Panc1 (cell line): Measurements from ENCODE around the gene NID1. TPM values are rescaled to one million over a fixed set of nuclear protein-coding genes. Genes with fewer than 3 reads are reported as not detected.

Source experiments
- ATAC-seq: fragments of 200-7000 bp; cut with Tn5 transposase; 2 replicates; pipeline ENCODE4 v1.9.1; 2020; ENCODE audit warnings: mild to moderate bottlenecking, moderate library complexity
- BruUV-seq: library from RNA; stranded (reverse); fragments of 400-500 nt; replicated peaks from 2 replicates; lab custom pipeline; 2021; lab: Mats Ljungman, UMichigan
- CTCF ChIA-PET: fragments of 300-600 bp; sonication (Branson Sonifier 250); formaldehyde crosslinking; loops from one replicate; lab custom pipeline; 2022; ENCODE audit warnings: antibody characterized with exemption; lab: Charles Lee
- POLR2A ChIA-PET: fragments of 300-600 bp; sonication (Branson Sonifier 250); formaldehyde crosslinking; loops from one replicate; lab custom pipeline; 2022; ENCODE audit warnings: antibody characterized with exemption; lab: Charles Lee
- DNase-seq: peaks from one replicate; pipeline ENCODE4 v3.0.0-alpha.2; 2010; ENCODE audit warnings: low read depth, low spot score
- H3K27ac ChIP-seq: 2 replicates; pipeline ENCODE4 v1.5.1; 2011; ENCODE audit warnings: mild to moderate bottlenecking, low read length, inconsistent platforms
- H3K27me3 ChIP-seq: fragments of 200-500 bp; sonication (Bioruptor generic); 2 replicates; pipeline ENCODE4 v1.6.0; 2014; ENCODE audit warnings: low read length, inconsistent platforms; ENCODE audit not compliant: control insufficient read depth, insufficient read depth
- H3K36me3 ChIP-seq: fragments of 200-500 bp; sonication (Bioruptor generic); 2 replicates; pipeline ENCODE4 v1.5.1; 2014; ENCODE audit warnings: inconsistent platforms, mild to moderate bottlenecking, low read length, moderate library complexity; ENCODE audit not compliant: control insufficient read depth, insufficient read depth
- H3K4me1 ChIP-seq: 2 replicates; pipeline ENCODE4 v1.5.1; 2011; ENCODE audit warnings: inconsistent platforms, mild to moderate bottlenecking, low read length, moderate library complexity; ENCODE audit not compliant: control insufficient read depth, insufficient read depth
- H3K4me3 ChIP-seq, 2 experiments: 2 replicates each; pipeline ENCODE4 v1.5.1; 2011 to 2012; ENCODE audit warnings: low read depth in 2 of 2, low read length in 2 of 2, mild to moderate bottlenecking in 2 of 2, inconsistent platforms in 1 of 2, moderate library complexity in 1 of 2
- H3K9me3 ChIP-seq: fragments of 200-500 bp; sonication (Bioruptor generic); 2 replicates; pipeline ENCODE4 v1.5.1; 2014; ENCODE audit warnings: low read depth, mild to moderate bottlenecking, inconsistent platforms, low read length, moderate library complexity; ENCODE audit not compliant: control insufficient read depth, insufficient read depth
- POLR2AphosphoS5 ChIP-seq: IDR thresholded peaks from 2 replicates; pipeline ENCODE4 v1.6.1; 2012; ENCODE audit warnings: mild to moderate bottlenecking, low read depth, low read length, moderate library complexity
- SIN3A ChIP-seq: IDR thresholded peaks from 2 replicates; pipeline ENCODE4 v1.6.1; 2012; ENCODE audit warnings: low read depth, mild to moderate bottlenecking, low read length, moderate library complexity, borderline replicate concordance; ENCODE audit not compliant: insufficient read depth
- TCF7L2 ChIP-seq: IDR thresholded peaks from 2 replicates; pipeline ENCODE4 v1.6.1; 2011; ENCODE audit warnings: mild to moderate bottlenecking, low read depth, low read length, inconsistent platforms
- in situ Hi-C: cut with HindIII; loops from 2 replicates; pipeline ENCODE4 v1.10.0; 2016; ENCODE audit warnings: low sequenced_read_pairs, low pct_unique_long_range_greater_than_20kb
- intact Hi-C: fragments of 100-400 bp; cut with micrococcal nuclease; formaldehyde crosslinking; loops from one replicate; pipeline ENCODE4 v1.10.0; 2022; ENCODE audit not compliant: unreplicated experiment
- total RNA-seq: library from RNA; stranded (reverse); gene quantifications from one replicate; pipeline ENCODE4 v1.2.1, GENCODE V29; 2021; ENCODE audit not compliant: unreplicated experiment
- TF ChIP-seq, protein P1 (sequence below): fragments of 450-650 bp; IDR thresholded peaks from 2 replicates; pipeline ENCODE4 v1.5.1; 2017; ENCODE audit warnings: mild to moderate bottlenecking
- TF ChIP-seq, protein P2 (sequence below), 2 experiments: IDR thresholded peaks; 2 replicates each; pipeline ENCODE4 v1.6.1; 2011 to 2012; ENCODE audit warnings: low read depth in 2 of 2, control low read depth in 1 of 2, low read length in 1 of 2, mild to moderate bottlenecking in 1 of 2, moderate library complexity in 1 of 2; ENCODE audit not compliant: insufficient read depth in 1 of 2

NID1 gene
- total RNA-seq, 1 experiment from 2014 or later: 89.3 TPM

DNA sequence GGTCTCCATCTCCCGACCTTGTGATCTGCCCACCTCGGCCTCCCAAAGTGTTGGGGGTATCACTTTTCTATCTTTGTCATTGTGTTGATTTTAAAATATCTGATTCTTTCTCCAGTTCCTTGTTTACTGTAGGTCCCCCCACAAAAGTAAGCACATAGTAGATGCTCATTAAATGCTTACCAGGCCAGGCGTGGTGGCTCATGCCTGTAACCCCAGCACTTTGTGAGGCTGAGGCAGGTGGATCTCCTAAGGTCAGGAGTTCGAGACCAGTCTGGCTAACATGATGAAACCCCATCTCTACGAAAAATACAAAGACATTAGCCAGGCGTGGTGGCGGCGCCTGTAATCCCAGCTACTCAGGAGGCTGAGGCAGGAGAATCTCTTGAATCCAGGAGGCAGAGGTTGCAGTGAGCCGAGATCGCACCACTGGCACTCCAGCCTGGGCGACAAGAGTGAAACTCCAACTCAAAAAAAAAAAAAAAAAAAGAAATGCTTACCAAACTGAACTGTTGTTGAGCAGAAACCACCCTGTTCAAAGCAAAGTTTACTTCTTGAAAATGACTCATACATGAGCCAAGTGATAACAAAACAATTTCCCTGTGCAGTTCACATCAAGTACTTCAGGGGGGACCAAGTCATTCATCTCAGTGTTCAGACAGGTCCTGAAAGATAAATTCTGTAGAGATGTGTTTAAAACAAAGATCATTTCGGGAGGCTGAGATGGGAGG lies 24.3 kb upstream of the NID1 start:
- Histone ChIP-seq H3K4me3 (no peak overlapping the region), H3K27me3 (no peaks in the 10 kb centered on the region), H3K4me1 (no peaks in the 10 kb centered on the region), H3K9me3 (no peaks in the 10 kb centered on the region), H3K36me3 (no peaks in the 10 kb centered on the region), H3K27ac (no peak overlapping the region)
- in situ Hi-C loops (no loop called here), intact Hi-C loops (no loop called here)
- TF ChIP-seq, protein P1, sequence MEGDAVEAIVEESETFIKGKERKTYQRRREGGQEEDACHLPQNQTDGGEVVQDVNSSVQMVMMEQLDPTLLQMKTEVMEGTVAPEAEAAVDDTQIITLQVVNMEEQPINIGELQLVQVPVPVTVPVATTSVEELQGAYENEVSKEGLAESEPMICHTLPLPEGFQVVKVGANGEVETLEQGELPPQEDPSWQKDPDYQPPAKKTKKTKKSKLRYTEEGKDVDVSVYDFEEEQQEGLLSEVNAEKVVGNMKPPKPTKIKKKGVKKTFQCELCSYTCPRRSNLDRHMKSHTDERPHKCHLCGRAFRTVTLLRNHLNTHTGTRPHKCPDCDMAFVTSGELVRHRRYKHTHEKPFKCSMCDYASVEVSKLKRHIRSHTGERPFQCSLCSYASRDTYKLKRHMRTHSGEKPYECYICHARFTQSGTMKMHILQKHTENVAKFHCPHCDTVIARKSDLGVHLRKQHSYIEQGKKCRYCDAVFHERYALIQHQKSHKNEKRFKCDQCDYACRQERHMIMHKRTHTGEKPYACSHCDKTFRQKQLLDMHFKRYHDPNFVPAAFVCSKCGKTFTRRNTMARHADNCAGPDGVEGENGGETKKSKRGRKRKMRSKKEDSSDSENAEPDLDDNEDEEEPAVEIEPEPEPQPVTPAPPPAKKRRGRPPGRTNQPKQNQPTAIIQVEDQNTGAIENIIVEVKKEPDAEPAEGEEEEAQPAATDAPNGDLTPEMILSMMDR: no peak
- TF ChIP-seq TCF7L2 (no peak), SIN3A (no peak), POLR2AphosphoS5 (no peak)
- TF ChIP-seq, protein P2, sequence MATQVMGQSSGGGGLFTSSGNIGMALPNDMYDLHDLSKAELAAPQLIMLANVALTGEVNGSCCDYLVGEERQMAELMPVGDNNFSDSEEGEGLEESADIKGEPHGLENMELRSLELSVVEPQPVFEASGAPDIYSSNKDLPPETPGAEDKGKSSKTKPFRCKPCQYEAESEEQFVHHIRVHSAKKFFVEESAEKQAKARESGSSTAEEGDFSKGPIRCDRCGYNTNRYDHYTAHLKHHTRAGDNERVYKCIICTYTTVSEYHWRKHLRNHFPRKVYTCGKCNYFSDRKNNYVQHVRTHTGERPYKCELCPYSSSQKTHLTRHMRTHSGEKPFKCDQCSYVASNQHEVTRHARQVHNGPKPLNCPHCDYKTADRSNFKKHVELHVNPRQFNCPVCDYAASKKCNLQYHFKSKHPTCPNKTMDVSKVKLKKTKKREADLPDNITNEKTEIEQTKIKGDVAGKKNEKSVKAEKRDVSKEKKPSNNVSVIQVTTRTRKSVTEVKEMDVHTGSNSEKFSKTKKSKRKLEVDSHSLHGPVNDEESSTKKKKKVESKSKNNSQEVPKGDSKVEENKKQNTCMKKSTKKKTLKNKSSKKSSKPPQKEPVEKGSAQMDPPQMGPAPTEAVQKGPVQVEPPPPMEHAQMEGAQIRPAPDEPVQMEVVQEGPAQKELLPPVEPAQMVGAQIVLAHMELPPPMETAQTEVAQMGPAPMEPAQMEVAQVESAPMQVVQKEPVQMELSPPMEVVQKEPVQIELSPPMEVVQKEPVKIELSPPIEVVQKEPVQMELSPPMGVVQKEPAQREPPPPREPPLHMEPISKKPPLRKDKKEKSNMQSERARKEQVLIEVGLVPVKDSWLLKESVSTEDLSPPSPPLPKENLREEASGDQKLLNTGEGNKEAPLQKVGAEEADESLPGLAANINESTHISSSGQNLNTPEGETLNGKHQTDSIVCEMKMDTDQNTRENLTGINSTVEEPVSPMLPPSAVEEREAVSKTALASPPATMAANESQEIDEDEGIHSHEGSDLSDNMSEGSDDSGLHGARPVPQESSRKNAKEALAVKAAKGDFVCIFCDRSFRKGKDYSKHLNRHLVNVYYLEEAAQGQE (IDR thresholded peaks at IDR 0.05; ENCODE audit: insufficient read depth in 1 of 2, low read depth in 2 of 2, low read length in 1 of 2): no peak
- BruUV-seq: no TSS peak
- CTCF ChIA-PET: no interaction called here
- POLR2A ChIA-PET: no interaction called here
- DNase-seq: no peak
- ATAC-seq: no peak

DNA sequence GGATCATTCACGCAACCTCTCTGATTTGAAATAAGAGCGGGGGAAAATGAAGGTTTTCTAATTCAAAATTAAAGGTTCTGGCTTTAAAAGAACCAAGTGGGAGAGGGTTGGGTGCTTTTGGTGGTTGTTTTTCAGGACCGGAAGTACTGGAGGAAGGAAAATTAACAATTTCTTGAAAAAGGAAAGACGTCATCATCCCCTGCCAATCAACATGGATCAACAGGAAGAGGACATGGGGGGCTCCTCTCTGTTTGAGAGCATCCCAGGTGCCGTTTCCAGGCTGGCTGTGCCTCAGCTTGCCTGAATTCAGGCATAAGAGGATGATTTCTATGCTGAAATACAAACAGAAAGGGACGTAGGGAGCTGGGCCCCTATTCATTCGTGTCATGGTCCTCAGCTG lies 21.6 kb upstream of the NID1 start:
- ChIA-PET POLR2A (no interaction called here), CTCF (no interaction called here)
- TF ChIP-seq, protein P1: no peak
- TF ChIP-seq, protein P2 (IDR thresholded peaks at IDR 0.05; ENCODE audit: insufficient read depth in 1 of 2, low read depth in 2 of 2, low read length in 1 of 2): no peak
- TF ChIP-seq TCF7L2 (no peak), SIN3A (no peak), POLR2AphosphoS5 (no peak)
- Histone ChIP-seq H3K9me3 (no peaks in the 10 kb centered on the region), H3K27me3 (no peaks in the 10 kb centered on the region), H3K4me3 (no peak overlapping the region), H3K4me1 (0 out of 2 replicates have a peak, but pooled peaks cover 8% of the 10 kb centered on the region), H3K36me3 (no peaks in the 10 kb centered on the region), H3K27ac (no peak overlapping the region)
- intact Hi-C loops (no loop called here), in situ Hi-C loops (no loop called here)
- BruUV-seq: no TSS peak
- DNase-seq: no peak
- ATAC-seq: no peak
